ENCODE measurements around the gene MAMDC4.

- no peak for TF ChIP-seq CTCF (conservative IDR thresholded peaks at IDR 0.05; ENCODE audit: low read length)
- no peak for TF ChIP-seq EZH2phosphoT487 (IDR thresholded peaks at IDR 0.05; ENCODE audit: borderline replicate concordance, low read depth, low read length)
These were observed 21.9 kb upstream of the MAMDC4 start for GRCh38 chr9:136829981-136830885.
